GM21423 (cell line): ENCODE measurements around the gene ITGA1.
"Not testable (repeated sequence)": the region's sequence is repeated elsewhere in the genome, so short reads cannot be mapped to it uniquely, and the experiment has no call there.

Experiments used
- ATAC-seq: cut with Tn5 transposase; IDR thresholded peaks from one replicate; pipeline ENCODE4 v1.9.1; 2021; ENCODE audit warnings: mild to moderate bottlenecking, moderate library complexity; ENCODE audit not compliant: unreplicated experiment

The ITGA1 gene

DNA sequence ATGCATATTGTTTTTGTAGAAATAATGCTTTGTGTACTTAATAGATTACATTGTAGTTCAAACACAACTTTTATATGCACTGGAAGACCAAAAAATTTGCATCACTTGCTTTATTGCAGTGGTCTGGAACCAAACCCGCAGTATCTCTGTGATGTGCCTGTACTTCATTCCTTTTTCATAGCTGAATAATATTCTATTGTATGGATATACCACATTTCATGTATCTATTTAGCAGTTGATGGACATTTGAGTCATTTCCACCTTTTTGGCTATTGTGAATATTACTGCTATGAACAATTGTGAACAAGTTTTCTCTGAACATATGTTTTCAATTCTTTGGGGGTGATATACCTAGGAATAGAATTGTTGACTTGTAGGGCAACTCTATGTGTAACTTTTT, 40.1 kb downstream of the ITGA1 start:
- no peak for ATAC-seq

DNA sequence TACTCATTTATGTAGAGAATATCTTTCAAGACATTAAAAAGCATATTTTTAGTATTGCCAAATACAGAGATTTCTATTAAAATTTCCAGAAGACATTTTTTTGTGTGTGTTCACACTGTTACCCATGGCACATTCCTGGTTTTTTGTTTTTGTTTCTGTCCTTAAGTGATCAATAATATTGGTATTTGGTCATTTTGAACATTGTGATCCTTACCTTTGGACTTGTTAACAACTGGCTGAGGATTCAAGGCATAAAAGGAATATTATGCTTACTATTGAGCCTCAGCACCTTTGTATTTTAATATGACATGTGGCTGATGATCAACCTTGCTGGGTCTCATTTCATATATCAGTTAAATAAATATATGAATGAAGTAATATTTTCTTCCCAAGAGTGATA, 41.9 kb downstream of the ITGA1 start:
- no peak for ATAC-seq

DNA sequence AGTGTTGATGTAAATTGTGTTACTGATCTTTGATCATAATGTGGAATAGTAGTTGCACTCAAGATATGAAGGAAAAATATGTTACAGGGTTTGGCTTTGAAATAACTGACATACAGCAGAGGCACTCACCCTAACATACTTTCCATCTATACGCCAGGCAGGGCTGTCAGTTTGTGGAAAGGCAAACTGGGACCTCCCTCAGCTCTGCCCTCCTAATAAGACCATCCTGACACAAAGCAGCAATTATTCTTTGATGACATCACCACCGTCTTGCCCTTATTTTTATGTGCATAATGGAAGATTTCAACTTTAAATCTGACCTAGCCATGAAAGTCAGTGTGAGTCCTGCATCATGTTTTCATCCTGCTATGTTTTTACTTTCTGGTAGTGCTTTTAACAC, 42.9 kb downstream of the ITGA1 start:
- no peak for ATAC-seq

DNA sequence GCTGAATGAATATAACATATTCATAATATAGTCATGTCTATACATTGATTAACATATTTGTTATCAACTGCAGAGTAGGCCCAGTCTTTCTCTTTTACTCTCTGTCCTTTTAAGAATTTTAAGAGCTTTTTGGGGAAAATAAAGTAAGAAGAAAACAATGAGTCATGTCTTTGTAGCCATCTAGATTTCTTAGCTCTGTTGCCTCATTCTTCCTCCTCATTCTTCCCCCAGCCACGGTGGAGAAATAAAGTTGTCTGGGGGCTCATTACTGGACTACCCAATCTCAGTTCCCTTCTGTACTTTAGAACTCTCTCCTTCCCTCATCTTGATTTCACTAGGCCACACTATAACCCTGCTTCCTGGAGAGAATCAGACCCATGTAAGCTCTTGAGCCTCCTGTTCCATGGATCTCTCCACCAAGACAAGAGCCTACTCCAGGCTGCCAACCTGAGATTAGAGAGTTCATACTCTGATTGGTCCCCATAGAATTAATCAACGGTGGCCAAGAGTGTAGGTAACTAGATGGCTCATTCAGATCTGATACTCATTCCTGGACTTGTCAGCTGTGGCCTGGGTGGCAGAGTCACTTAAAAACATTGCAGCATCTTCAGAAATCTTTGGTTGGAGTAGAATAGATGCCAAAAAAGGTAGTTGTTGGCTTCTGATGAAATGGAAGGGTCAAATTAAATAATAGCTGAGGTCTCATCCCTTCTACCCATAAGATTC, 44.2 kb downstream of the ITGA1 start:
- no peak for ATAC-seq

DNA sequence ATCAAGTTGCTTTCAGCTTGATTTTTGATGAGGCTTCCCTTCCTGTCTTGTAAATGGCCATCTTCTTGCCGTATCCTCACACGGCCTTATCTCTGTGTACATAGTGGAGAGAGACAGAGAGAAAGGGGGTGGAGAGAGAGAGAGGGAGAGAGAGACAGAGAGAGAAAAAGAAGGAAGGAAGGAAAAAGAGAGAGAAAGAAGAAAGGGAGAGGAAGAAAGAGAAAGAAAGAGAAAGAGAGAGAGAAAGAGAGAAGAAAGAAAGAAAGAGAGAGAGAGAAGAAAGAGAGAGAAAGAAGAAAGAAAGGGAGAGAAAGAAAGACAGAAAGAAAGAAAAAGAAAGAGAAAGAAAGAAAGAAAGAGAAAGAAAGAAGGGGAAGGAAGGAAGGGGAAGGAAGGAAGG, 46.6 kb downstream of the ITGA1 start:
- ATAC-seq, result no peak

DNA sequence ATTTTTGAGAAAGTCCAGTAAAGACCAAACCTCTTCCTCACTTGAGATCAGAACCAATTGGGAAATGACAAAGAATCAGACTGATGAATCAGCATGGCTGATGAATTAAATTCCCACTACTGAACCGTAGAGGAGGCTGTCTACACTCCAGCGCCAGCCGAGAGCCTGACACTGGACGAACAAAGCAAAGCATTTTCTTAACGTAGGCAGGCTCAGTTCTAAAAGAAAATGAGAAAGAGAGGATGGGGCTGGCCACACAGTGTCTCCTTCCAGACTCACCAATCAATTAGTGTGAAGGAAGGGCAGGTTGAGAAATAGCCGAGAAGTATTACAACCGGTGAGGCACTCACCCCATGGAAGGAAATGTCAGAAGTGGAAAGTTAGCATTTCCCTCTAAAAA, 49.4 kb downstream of the ITGA1 start:
- no peak for ATAC-seq

DNA sequence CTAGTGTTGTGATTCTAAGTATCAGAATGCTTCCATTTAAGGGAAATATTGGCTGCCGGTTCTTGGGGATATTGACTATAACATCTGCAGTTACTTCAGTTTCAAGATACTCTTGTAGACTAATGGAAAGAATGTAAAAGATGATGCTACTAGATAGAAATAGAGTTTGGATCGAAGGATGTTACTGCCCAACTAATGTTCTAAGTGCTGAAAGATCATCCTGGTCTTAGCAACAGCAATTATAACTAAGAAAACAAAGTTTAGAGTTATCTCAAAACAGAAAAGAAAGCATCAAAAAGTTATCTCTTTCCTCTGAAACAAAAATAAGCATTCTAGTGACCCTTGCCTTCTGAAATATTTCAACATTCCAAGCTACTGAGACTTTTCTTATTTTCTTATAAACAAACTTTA, 49.9 kb downstream of the ITGA1 start:
- no peak for ATAC-seq

DNA sequence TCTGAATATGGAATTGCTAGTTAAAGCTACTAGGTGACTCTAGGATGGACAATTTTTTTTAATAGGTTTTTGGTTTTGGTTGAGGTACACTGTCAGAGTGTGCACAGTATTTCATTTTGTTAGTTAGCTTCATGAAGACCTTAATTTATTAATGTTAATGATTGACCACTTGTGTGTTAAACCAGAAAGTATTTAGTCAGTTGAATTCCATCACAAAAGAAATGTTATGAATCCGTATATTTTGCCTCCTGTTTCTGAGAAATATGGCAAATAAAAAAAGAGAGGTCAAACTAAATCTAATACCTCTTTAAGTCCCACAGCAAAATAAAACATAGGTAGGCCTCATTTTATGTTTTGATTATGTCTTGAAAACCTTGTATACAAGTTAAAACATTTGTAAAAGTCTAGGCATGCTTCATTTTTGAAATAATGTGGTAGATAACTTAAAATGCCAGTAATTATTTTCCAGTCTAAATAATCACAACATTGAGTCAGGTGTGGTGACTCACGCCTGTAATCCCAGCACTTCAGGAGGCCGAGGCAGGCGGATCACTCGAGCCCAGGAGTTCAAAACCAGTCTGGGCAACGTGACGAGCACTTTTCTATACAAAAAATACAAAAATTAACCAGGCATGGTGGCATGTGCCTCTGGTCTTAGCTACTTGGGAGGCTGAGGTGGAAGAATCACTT, 50.8 kb downstream of the ITGA1 start:
- ATAC-seq, result no peak

DNA sequence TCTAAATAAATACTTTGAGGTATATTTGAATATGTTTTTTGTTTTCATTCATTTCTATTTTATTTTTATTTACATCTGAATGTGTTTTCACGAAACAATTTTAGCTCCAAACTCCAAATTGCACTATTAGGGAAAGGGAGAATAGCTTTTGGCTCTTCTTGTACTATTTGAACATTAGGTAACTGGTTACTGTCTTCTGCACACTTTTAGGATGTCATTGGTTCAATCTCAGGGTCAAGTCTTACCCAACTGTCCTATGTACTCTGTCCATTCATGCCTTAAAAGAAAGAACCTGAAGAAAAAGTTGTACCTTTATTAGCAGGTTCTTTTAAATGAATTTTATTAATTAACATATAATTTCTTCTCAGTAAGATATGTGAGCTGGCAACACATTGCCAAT, 51.6 kb downstream of the ITGA1 start:
- no peak for ATAC-seq

DNA sequence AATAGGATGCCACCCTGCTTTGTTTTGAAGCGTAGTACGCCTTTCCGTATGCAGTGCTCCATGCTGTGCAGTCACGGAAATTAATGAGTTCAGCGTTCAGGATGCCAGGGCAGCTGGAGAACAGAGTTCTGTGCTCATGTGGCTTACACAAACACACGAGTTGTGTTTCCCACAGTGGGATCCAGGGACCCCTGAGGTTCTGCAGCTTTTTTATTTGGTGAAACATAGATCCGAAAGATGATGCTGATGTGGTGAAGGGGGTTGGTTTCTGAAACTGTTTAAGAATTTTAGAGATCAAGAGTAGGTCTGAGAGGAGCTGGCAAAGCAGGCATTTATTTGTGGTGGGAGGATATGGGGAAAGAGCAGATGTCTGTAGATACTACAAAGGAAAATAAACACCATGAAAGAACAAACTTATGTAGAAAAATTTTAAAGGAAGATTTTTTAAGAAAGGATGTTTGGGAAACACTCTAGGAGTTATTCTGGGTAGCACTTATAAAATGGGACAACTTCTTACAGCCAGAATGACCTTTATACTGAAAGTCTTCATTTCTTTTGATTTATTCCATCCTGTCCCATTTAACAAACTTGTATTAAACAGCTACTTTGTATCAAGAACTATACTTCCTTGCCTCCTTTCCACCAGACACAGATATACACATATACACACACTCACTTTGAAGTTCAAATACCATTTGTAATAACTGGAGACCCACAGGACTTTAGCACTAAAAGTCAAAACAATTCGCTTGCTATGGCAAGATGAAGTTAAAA, 52.7 kb downstream of the ITGA1 start:
- ATAC-seq, result no peak

DNA sequence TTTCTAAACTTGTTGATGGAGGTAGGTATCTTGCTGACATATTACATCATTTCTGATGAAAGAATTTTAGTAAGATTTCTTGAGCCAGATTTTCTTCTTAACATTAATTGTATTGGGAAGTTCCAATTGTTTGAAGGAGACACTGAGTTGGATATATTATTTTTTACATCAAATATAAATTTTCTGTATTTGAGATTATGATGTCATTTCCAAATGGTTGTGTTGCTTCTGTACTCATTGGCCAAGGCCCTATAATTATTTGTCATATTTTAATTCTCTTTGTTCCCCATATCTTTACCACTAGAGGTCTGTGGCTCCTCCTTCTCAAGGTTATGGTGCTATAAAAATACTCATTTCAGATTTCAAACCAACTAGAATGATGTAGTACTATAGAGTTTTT, 53.4 kb downstream of the ITGA1 start:
- no peak for ATAC-seq

DNA sequence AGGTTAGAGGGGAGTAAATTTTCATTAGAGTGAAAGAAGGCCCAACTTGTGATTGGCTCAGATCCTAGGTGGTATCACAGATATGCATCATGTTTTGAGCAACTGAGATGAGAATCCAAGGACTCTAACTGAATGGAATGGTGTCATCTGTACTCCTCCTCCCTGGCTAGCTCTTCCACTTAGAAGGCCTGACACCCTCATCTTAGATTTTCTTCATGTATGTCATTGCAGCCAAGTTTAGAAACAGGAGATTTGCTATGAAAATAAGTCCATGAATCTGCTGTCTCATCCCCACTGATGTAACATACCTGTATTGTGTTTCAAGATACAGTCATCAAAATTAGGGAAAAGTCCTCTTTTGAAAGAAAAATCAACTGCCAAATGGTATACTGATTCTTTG, 54.4 kb downstream of the ITGA1 start:
- no peak for ATAC-seq

DNA sequence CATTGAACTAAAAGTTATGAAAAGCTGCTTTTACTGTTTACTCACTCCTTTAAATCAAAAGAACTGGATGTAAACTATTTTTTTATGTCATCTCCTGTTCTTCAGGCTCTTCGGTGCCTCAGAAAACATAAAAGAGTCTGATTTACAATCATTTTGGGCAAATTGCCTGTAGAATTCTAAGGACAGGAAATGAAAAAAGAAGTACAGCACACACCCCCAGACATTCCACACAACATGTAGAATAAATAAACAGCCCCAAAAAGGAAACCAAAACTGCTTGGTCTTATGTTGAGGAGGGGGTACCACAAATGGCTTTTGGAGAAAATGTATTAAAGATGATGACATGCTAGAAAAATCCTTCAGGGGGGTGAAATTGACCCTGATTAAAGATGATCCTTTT, 57.2 kb downstream of the ITGA1 start:
- ATAC-seq, result no peak

DNA sequence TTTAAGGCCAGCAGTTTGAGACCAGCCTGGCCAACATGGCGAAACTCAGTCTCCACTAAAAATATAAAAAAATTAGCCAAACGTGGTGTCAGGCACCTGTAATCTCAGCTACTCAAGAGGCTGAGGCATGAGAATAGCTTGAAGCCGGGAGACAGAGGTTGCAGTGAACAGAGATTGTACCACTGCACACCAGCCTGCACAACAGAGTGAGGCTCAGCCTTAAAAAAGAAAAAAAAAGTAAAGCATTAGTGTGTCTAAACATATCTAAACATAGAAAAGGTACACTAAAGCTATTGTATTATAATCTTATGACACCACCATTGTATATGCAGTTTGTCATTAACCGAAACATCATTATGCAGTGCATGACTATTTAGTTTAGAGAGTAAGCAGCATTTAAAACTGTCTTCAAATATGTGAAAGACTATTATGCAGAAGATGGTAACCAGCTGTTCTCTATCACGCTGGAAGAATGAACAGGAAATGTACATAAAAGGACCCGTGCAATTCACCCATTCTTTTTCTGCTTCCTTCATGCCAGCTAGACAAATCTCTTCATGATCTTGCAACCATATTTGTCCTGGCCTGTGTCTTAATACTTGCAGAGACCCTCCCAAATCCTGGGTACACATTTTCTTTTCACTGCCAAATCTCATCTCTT, 58.6 kb downstream of the ITGA1 start:
- ATAC-seq, result no peak

DNA sequence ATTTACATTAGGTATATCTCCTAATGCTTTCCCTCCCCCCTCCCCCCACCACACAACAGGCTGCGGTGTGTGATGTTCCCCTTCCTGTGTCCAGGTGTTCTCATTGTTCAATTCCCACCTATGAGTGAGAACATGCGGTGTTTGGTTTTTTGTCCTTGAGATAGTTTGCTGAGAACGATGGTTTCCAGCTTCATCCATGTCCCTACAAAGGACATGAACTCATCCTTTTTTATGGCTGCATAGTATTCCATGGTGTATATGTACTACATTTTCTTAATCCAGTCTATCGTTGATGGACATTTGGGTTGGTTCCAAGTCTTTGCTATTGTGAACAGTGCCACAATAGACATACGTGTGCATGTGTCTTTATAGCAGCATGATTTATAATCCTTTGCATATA, 61.0 kb downstream of the ITGA1 start:
- not testable (repeated sequence) for ATAC-seq

DNA sequence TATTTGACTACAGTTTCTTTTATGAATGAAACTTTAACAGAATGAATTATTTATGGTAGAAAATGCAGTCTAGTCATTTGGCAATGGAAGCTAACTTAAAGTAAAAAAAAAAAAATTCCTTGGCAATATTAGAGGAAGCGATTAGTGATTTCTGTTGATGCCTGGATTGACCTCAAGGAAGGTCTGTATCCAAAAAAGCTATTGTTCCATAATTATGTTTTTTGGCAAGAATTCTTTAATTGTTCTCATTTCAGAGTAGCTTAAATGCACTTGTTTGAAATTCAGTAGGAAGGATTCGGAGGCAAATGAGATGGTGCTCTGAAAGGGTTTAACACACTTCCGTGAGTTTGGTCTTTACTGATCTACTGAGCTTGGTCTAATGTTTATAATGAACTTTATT, 61.8 kb downstream of the ITGA1 start:
- ATAC-seq, result no peak

DNA sequence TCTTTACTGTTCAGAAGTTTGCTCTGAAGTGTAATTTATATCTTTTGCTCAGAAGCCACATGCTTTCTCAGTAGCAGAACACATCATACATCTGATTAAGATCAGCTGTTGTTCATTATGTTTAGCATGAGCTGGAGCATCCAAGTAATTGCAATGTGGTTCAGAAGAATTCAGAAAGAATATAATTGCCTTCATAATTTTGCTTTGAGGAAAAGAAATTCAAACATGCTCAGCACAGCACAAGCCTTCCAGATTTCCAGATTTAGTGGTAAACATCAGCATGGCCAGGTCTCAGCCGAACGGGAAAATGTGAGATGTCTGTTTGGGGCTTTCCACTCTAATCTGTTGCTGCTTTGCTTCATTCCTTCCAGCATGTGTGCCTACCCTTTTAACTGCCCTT, 65.9 kb downstream of the ITGA1 start:
- no peak for ATAC-seq

DNA sequence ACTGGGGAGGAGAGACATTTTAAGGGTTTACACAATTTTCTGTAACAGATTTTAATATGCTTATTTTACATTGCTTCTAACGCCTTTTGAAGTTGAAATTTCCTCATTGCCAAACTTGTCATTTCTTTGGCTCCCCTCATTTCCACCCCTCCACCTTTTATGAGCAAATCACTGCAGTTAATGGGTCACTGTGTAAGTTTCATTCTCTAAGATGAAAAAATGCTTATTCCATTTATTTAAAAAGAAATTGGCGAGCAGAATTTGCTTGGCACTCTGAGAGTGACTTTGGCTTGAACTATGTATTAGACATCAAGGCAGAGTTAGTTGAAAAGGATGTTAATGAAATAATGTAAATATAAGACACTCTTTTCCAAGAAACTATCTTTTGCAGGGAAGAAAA, 66.6 kb downstream of the ITGA1 start:
- ATAC-seq, result no peak

DNA sequence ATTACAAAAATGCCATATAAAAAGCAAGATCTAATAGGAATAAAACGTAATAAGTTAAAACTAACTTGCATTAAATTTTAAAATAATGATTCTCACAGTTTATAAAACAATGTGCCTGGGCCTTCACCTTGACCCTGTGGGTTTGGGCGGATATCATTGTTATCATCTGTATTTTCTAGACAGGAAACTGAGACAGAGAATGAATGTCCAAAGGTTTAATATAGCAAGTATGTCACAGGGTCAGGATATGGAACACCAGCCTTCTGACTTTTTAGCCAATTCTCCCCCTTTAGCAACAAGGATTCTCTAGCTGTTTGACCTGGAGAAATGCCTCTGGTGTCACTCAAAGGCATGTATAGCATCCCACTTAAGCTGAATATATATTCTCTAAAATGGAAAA, 67.2 kb downstream of the ITGA1 start:
- ATAC-seq, result no peak

DNA sequence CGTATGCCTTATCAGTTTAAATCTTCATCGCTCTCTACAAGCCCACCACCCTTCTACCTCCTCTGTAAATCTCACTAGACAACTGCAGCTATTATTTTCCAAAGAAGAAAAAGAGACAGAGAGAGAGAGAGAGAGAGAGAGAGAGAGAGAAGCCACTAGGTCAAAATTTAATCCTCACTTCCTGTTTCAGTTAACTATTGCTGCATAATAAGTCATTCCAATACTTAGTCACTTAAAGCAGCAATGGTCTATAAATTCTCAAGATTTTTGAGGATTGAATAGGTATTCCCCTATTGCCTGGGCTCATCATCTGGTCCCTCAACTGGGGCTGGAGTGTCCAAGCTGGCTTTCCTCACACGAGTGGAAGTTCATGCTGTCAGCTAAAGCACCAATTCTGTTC, 68.8 kb downstream of the ITGA1 start:
- peak; percentile 94 for ATAC-seq

DNA sequence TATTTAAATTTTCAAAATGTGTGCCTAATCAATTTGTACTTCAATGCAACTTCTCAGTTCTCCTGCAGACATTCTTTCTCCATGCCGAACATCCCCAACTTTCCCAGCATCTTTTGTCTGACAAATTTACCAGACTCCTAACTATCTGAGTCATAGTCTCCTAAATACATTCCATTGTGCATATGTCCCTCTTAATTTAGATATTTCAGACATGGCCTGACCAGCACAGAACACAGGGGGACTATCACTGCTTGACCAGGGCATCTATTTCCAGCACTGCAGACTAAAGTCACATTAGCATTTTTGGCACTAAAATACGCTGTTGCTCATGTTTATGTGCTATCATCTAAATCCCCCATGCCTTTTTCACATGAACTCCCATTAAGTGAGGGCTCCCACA, 71.9 kb downstream of the ITGA1 start:
- ATAC-seq, result no peak

DNA sequence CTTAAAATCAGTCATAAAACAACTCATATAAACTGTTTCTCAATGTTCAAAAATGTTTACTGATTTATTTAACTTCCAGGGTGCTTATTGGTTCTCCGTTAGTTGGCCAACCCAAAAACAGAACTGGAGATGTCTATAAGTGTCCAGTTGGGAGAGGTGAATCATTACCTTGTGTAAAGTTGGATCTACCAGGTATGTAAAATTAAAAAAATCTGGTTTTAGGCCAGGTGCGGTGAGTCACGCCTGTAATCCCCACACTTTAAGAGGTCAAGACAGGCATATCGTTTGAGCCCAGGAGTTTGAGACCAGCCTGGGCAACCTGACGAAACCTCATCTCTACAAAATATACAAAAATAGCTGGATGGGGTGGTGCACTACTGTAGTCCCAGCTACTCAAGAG, 73.7 kb downstream of the ITGA1 start:
- no peak for ATAC-seq
